ENCODE results near the gene LSG1. TPM values are rescaled to one million over a fixed set of nuclear protein-coding genes. Genes with fewer than 3 reads are reported as not detected.

The LSG1 gene
- total and polyA plus RNA-seq, 9 of the 15 experiments (the other 6 are each of a cell fraction or from before 2014, with no cell fraction given) = 14.9 to 73.7 (median 46.7) TPM

DNA sequence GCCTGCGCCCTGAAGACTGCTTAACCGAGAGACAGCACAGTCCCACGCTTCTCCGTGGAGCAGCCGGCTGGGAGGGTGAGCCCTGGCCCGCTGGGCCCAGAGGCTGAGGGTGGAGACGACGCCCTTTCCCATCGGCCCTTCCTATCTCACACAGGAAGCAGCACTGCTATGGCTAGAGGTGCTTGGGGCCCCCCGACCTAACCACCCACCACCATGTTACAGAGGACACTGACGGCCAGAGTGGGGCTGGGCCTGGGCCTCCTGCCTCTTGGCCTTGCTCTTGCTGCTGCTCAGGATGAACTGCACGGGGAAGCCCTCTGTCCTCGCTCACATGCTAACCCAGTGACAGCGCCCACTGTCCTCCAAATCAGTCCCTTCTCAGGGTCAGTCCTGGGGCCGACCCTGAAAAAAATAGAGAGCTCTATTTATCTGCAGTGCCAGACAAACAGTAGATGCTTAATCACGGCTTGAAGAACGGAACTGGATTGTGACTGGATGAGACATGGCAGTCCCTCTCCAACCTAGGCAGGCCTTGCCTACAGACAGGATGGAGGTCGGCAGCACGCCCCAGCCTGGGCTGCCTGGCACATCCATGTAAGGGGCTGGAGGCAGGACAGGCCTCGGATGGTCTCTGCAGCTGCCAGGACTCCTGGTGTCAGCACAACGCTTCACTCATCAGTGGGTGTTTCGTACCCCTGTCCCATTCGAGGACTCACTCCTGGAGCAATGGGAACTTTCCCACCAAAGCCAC, 53.0 kb downstream of the LSG1 start:
- Histone ChIP-seq H2AFZ (ENCODE audit: low read depth, low read length) (peak overlapping the region; percentile 52; the same call in 1 of the 2 replicates), H3K79me2 (ENCODE audit: control insufficient read depth, insufficient read depth, low read length) (no peaks in the 10 kb centered on the region), H3K4me2 (ENCODE audit: insufficient read depth, low read length) (peak overlapping the region; percentile 6; the same call in 1 of the 2 replicates), H3K27ac (ENCODE audit: extremely low read depth, low read depth, low read length) (peak overlapping the region; percentile 15), H3K9me1 (ENCODE audit: control insufficient read depth, insufficient read depth, low read length) (no peaks in the 10 kb centered on the region), H4K20me1 (replicated peaks; ENCODE audit: control insufficient read depth, insufficient read depth, low read length) (peaks cover 5% of the 10 kb centered on the region; the same call in 1 of the 2 replicates), H3K27me3 (ENCODE audit: control insufficient read depth in 2 of 2, insufficient read depth in 2 of 2, low read length in 2 of 2) (no peaks in the 10 kb centered on the region), H3K9me3 (replicated peaks; ENCODE audit: control insufficient read depth, insufficient read depth, low read depth, low read length) (peaks cover 3% of the 10 kb centered on the region), H3K9ac (ENCODE audit: insufficient read depth in 1 of 2, low read depth in 2 of 2, low read length in 2 of 2) (peak overlapping the region; percentile 13 to 84; a peak in 3 of 4 replicates), H3K36me3 (ENCODE audit: control insufficient read depth, insufficient read depth, low read length) (peaks cover 9% of the 10 kb centered on the region; the same call in 1 of the 3 replicates), H3K4me1 (replicated peaks in 1 of 2; ENCODE audit: control insufficient read depth in 2 of 2, insufficient read depth in 2 of 2, low read length in 2 of 2) (peaks cover 11 to 37% of the 10 kb centered on the region in 2 experiments; a peak in 4 of 5 replicates), H3K4me3 (no peak overlapping the region)
- ATAC-seq = peak; percentile 69
- peak; percentile 62 for FAIRE-seq
- WGBS (ENCODE audit: insufficient coverage, low coverage, missing lambda C conversion rate) = 56% methylated on average over 20 of the region's 23 CpGs
- peak; percentile 29 to 46 (median 41) for DNase-seq (ENCODE audit: extremely low read depth in 1 of 4, low spot score in 3 of 4)
- ChIA-PET POLR2A (interaction anchor here (0.6 to 1.4 kb wide), 4 partner anchors 9 to 724 kb away, joined by 3 read pairs; partner anchors contain the start of gene LSG1), CTCF (ENCODE audit: low intra/inter-chr PET ratio) (no interaction called here)
- in situ Hi-C loops (cut with MboI) (no loop called here), intact Hi-C loops (cut with micrococcal nuclease) (no loop called here)
- no TSS peak for BruUV-seq (replicated peaks)
- TF ChIP-seq POLR2B (IDR thresholded peaks at IDR 0.05; ENCODE audit: low read depth, partially characterized antibody) (no peak), CSDE1 (IDR thresholded peaks at IDR 0.05) (no peak), RNF2 (IDR thresholded peaks at IDR 0.05) (no peak), HDAC1 (IDR thresholded peaks at IDR 0.05) (no peak), CBFA2T3 (IDR thresholded peaks at IDR 0.05) (peak; percentile 51), SREBF1 (IDR thresholded peaks at IDR 0.05; ENCODE audit: borderline replicate concordance, low read depth, low read length) (no peak), POU5F1 (IDR thresholded peaks at IDR 0.05; ENCODE audit: borderline replicate concordance, low read depth, low read length, partially characterized antibody) (no peak), RBFOX2 (IDR thresholded peaks at IDR 0.05; ENCODE audit: low read depth, low read length) (peak; percentile 49; the same call in 1 of the 2 replicates), BRCA1 (IDR thresholded peaks at IDR 0.05) (no peak), BRCA1 (CRISPR knock-in tag; IDR thresholded peaks at IDR 0.05) (no peak), ZFP1 (CRISPR knock-in tag; IDR thresholded peaks at IDR 0.05) (no peak), NCOR1 (IDR thresholded peaks at IDR 0.05) (peak; percentile 14; the same call in 1 of the 2 replicates), NCOA1 (IDR thresholded peaks at IDR 0.05; ENCODE audit: low read depth) (no peak), NFXL1 (CRISPR knock-in tag; IDR thresholded peaks at IDR 0.05) (no peak), CBX1 (IDR thresholded peaks at IDR 0.05; ENCODE audit: low read depth) (no peak), SIRT6 (IDR thresholded peaks at IDR 0.05; ENCODE audit: low read depth, low read length) (no peak), NFATC3 (IDR thresholded peaks at IDR 0.05) (no peak)
- TF ChIP-seq, protein P1, sequence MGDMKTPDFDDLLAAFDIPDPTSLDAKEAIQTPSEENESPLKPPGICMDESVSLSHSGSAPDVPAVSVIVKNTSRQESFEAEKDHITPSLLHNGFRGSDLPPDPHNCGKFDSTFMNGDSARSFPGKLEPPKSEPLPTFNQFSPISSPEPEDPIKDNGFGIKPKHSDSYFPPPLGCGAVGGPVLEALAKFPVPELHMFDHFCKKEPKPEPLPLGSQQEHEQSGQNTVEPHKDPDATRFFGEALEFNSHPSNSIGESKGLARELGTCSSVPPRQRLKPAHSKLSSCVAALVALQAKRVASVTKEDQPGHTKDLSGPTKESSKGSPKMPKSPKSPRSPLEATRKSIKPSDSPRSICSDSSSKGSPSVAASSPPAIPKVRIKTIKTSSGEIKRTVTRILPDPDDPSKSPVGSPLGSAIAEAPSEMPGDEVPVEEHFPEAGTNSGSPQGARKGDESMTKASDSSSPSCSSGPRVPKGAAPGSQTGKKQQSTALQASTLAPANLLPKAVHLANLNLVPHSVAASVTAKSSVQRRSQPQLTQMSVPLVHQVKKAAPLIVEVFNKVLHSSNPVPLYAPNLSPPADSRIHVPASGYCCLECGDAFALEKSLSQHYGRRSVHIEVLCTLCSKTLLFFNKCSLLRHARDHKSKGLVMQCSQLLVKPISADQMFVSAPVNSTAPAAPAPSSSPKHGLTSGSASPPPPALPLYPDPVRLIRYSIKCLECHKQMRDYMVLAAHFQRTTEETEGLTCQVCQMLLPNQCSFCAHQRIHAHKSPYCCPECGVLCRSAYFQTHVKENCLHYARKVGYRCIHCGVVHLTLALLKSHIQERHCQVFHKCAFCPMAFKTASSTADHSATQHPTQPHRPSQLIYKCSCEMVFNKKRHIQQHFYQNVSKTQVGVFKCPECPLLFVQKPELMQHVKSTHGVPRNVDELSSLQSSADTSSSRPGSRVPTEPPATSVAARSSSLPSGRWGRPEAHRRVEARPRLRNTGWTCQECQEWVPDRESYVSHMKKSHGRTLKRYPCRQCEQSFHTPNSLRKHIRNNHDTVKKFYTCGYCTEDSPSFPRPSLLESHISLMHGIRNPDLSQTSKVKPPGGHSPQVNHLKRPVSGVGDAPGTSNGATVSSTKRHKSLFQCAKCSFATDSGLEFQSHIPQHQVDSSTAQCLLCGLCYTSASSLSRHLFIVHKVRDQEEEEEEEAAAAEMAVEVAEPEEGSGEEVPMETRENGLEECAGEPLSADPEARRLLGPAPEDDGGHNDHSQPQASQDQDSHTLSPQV (IDR thresholded peaks at IDR 0.05) = peak; percentile 58; the same call in 1 of the 2 replicates
- TF ChIP-seq, protein P2, sequence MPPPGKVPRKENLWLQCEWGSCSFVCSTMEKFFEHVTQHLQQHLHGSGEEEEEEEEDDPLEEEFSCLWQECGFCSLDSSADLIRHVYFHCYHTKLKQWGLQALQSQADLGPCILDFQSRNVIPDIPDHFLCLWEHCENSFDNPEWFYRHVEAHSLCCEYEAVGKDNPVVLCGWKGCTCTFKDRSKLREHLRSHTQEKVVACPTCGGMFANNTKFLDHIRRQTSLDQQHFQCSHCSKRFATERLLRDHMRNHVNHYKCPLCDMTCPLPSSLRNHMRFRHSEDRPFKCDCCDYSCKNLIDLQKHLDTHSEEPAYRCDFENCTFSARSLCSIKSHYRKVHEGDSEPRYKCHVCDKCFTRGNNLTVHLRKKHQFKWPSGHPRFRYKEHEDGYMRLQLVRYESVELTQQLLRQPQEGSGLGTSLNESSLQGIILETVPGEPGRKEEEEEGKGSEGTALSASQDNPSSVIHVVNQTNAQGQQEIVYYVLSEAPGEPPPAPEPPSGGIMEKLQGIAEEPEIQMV (tag; conservative IDR thresholded peaks at IDR 0.05; ENCODE audit: low read depth) = no peak

All from K562 (cell line).